Activated CD8-positive, alpha-beta memory T cell treated with anti-CD3 and anti-CD28 coated beads for 4 hours (primary cell): ENCODE data around the gene THRB.

Source experiments
- DNase-seq, 2 donors: peaks; one replicate each; pipeline ENCODE4 v3.0.0-alpha.2; 2020; ENCODE audit warnings: low read depth in 2 of 2

The THRB gene

GRCh38 chr3:24149032-24149431, 345.6 kb downstream of the THRB start:
- DNase-seq = no peak

GRCh38 chr3:24145981-24146822, 348.4 kb downstream of the THRB start:
- no peak for DNase-seq

- no peak for DNase-seq
Measured at GRCh38 chr3:24145481-24145880, 349.2 kb downstream of the THRB start.

- no peak for DNase-seq
Measured at GRCh38 chr3:24142127-24142526, 352.5 kb downstream of the THRB start.

GRCh38 chr3:24141548-24141947, 353.1 kb downstream of the THRB start:
- DNase-seq = no peak

- DNase-seq = no peak
Measured at GRCh38 chr3:24139463-24140412, 354.9 kb downstream of the THRB start.

- no peak for DNase-seq
Measured at GRCh38 chr3:24138876-24139256, 355.8 kb downstream of the THRB start.

GRCh38 chr3:24137958-24138875, 356.4 kb downstream of the THRB start:
- no peak for DNase-seq

GRCh38 chr3:24137334-24137733, 357.3 kb downstream of the THRB start:
- DNase-seq = no peak

- no peak for DNase-seq
Measured at GRCh38 chr3:24136624-24137310, 357.9 kb downstream of the THRB start.

GRCh38 chr3:24135280-24135679, 359.4 kb downstream of the THRB start:
- DNase-seq = no peak

GRCh38 chr3:24133942-24134341, 360.7 kb downstream of the THRB start:
- no peak for DNase-seq

- no peak for DNase-seq
Measured at GRCh38 chr3:24133436-24133835, 361.2 kb downstream of the THRB start.

GRCh38 chr3:24129549-24129948, 365.1 kb downstream of the THRB start:
- no peak for DNase-seq

GRCh38 chr3:24128199-24129005, 366.2 kb downstream of the THRB start:
- DNase-seq = no peak

GRCh38 chr3:24123596-24123995, 371.1 kb downstream of the THRB start:
- no peak for DNase-seq

GRCh38 chr3:24120434-24120833, 374.2 kb downstream of the THRB start:
- no peak for DNase-seq

GRCh38 chr3:24119321-24119751, 375.3 kb downstream of the THRB start:
- no peak for DNase-seq

- DNase-seq = no peak
Measured at GRCh38 chr3:24117508-24117907, 377.1 kb downstream of the THRB start.

- no peak for DNase-seq
Measured at GRCh38 chr3:24111711-24112110, 382.9 kb downstream of the THRB start.
